Measurements from ENCODE around the gene C1orf122. TPM values are rescaled to one million over a fixed set of nuclear protein-coding genes. Genes with fewer than 3 reads are reported as not detected.
A peak's percentile ranks its signal among the peaks of the same experiment; 100 is the strongest.

C1orf122 gene
- total and polyA plus RNA-seq, 2 of the 8 experiments (the other 6 are each of a cell fraction or from before 2014, with no cell fraction given) = 32.1 to 36.9 TPM

DNA sequence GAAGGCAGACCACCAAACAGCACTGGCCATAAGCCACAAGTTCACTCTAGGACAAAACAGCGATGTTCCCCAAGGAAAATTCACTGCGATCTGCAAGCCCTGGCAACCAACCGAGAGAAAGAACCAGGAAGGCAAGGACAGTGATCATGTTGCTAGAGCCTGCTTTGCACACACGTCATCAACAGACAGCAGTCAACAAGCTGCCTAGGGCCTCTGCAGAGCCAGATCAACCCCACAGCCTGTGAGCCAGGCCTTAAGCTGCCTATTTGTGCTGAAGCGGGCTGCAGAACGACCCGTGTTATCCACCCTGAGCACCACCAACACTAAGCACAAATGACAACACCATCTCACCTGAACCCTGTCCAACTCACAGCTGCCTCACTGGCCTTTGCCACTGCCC is 6.7 kb downstream of the C1orf122 start:
- Histone ChIP-seq H3K27ac (ENCODE audit: low read depth, low read length) (no peak overlapping the region), H2BK20ac (ENCODE audit: low read length) (no peak overlapping the region), H3K4me3 (ENCODE audit: extremely low read depth in 1 of 4, insufficient read depth in 2 of 4, low read depth in 3 of 4, low read length in 4 of 4) (no peak overlapping the region), H2BK12ac (ENCODE audit: low read depth, low read length) (no peak overlapping the region), H3K14ac (ENCODE audit: insufficient read length) (no peak overlapping the region), H3K4me1 (replicated peaks in 1 of 4; ENCODE audit: control insufficient read depth in 3 of 4, insufficient read depth in 4 of 4, low read length in 3 of 4) (peaks cover under 1 to 1% (median 1%) of the 10 kb centered on the region in 4 experiments; a peak in 5 of 7 replicates), H3K56ac (replicated peaks; ENCODE audit: insufficient read length, low read depth, low read length) (no peak overlapping the region), H4K5ac (ENCODE audit: insufficient read length, low read depth, low read length) (no peak overlapping the region), H3K18ac (ENCODE audit: extremely low read depth, low read length) (no peak overlapping the region), H3K4me2 (ENCODE audit: insufficient read depth in 1 of 2, low read depth in 2 of 2, low read length in 2 of 2) (no peak overlapping the region), H3K23ac (ENCODE audit: insufficient read length) (no peak overlapping the region), H4K91ac (replicated peaks; ENCODE audit: insufficient read length, low read length) (no peak overlapping the region), H3K23me2 (ENCODE audit: low read depth, low read length) (no peaks in the 10 kb centered on the region), H2BK5ac (ENCODE audit: low read depth, low read length) (0 out of 2 replicates have a peak overlapping the region, but pooled peaks have one; percentile 18), H2AFZ (ENCODE audit: low read length) (no peak overlapping the region), H3K27me3 (replicated peaks in 1 of 4; ENCODE audit: control insufficient read depth in 3 of 4, extremely low read depth in 1 of 4, insufficient read depth in 3 of 4, low read length in 3 of 4) (no peaks in the 10 kb centered on the region), H2BK15ac (ENCODE audit: low read length) (no peak overlapping the region), H3K79me1 (ENCODE audit: low read depth, low read length) (no peaks in the 10 kb centered on the region; the same call in 1 of the 2 replicates), H3K36me3 (ENCODE audit: control insufficient read depth in 2 of 4, insufficient read depth in 4 of 4, low read length in 3 of 4) (peaks cover 5 to 16% (median 9%) of the 10 kb centered on the region in 4 experiments; a peak in 6 of 8 replicates), H3K9me3 (ENCODE audit: insufficient read depth in 2 of 2, low read depth in 1 of 2, low read length in 1 of 2) (no peaks in the 10 kb centered on the region), H4K20me1 (replicated peaks in 1 of 2; ENCODE audit: control insufficient read depth in 1 of 2, insufficient read depth in 2 of 2, low read length in 2 of 2) (peaks cover 0 to 13% of the 10 kb centered on the region in 2 experiments), H2BK120ac (replicated peaks; ENCODE audit: low read depth, low read length) (no peak overlapping the region), H4K8ac (ENCODE audit: extremely low read depth, insufficient read depth, low read length) (no peak overlapping the region), H3K9ac (replicated peaks in 1 of 4; ENCODE audit: extremely low read depth in 1 of 4, low read depth in 3 of 4, low read length in 3 of 4) (no peak overlapping the region), H3K4ac (replicated peaks; ENCODE audit: insufficient read length, low read depth, low read length) (no peak overlapping the region), H2AK5ac (ENCODE audit: low read depth, low read length) (no peak overlapping the region), H3K79me2 (ENCODE audit: control insufficient read depth in 1 of 2, insufficient read depth in 2 of 2, low read length in 2 of 2) (no peaks in the 10 kb centered on the region; a peak in 1 of 4 replicates)
- 95% methylated on average over 7 of the region's 7 CpGs; no CpG with 5 or more reads in 1 of the 2 experiments for WGBS, 2 experiments (ENCODE audit: extremely low coverage in 1 of 2, insufficient coverage in 1 of 2, insufficient read length in 1 of 2, insufficient replicate concordance in 2 of 2, low coverage in 1 of 2, low lambda C conversion rate in 2 of 2, missing lambda C conversion rate in 1 of 2)
- POLR2A ChIA-PET (ENCODE audit: partially characterized antibody) = no interaction called here
- DNase-seq (ENCODE audit: low read depth in 1 of 2, low spot score in 2 of 2) = no peak
- FAIRE-seq = no peak
- CTCF ChIA-PET (ENCODE audit: partially characterized antibody) = no interaction called here
- no peak for TF ChIP-seq CHD2 (IDR thresholded peaks at IDR 0.05; ENCODE audit: low read length)
- TF ChIP-seq CREB1 (IDR thresholded peaks at IDR 0.05) = no peak
- TF ChIP-seq, protein P1, sequence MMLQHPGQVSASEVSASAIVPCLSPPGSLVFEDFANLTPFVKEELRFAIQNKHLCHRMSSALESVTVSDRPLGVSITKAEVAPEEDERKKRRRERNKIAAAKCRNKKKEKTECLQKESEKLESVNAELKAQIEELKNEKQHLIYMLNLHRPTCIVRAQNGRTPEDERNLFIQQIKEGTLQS (IDR thresholded peaks at IDR 0.05; ENCODE audit: insufficient read depth, low read depth, low read length) = no peak
- no peak for TF ChIP-seq HDAC2 (IDR thresholded peaks at IDR 0.05; ENCODE audit: borderline replicate concordance in 1 of 2, low read depth in 2 of 2, low read length in 2 of 2)
- no peak for TF ChIP-seq CHD1 (IDR thresholded peaks at IDR 0.05; ENCODE audit: low read depth, low read length)
- TF ChIP-seq POU5F1 (IDR thresholded peaks at IDR 0.05; ENCODE audit: low read depth, low read length) = no peak
- TF ChIP-seq ZNF274 (IDR thresholded peaks at IDR 0.05; ENCODE audit: borderline replicate concordance, extremely low read depth, low read length) = no peak
- no peak for TF ChIP-seq KDM4A (IDR thresholded peaks at IDR 0.05; ENCODE audit: low read depth, low read length, severe bottlenecking)
- no peak for TF ChIP-seq EGR1 (IDR thresholded peaks at IDR 0.05; ENCODE audit: borderline replicate concordance, low read depth, low read length)
- no peak for TF ChIP-seq RBBP5 (IDR thresholded peaks at IDR 0.05; ENCODE audit: borderline replicate concordance, low read depth, low read length)
- TF ChIP-seq RAD21 (IDR thresholded peaks at IDR 0.05 in 1 of 2, conservative IDR thresholded peaks at IDR 0.05 in 1 of 2; ENCODE audit: low read depth in 2 of 2, low read length in 2 of 2) = no peak
- no peak for TF ChIP-seq TEAD4 (IDR thresholded peaks at IDR 0.05; ENCODE audit: low read depth, low read length)
